ENCODE results near the gene SP7. TPM values are rescaled to one million over a fixed set of nuclear protein-coding genes. Genes with fewer than 3 reads are reported as not detected.
A peak's percentile ranks its signal among the peaks of the same experiment; 100 is the strongest.

The SP7 gene
- total RNA-seq, 1 experiment from 2014 or later = not detected

- BruUV-seq (replicated peaks) = TSS peak; percentile 100
- Histone ChIP-seq H3K27ac (ENCODE audit: low read length) (peak overlapping the region; percentile 99), H3K9me3 (ENCODE audit: control insufficient read depth, insufficient read depth, low read depth, low read length) (no peaks in the 10 kb centered on the region), H3K36me3 (ENCODE audit: control insufficient read depth, insufficient read depth, low read length) (no peaks in the 10 kb centered on the region), H3K27me3 (ENCODE audit: control insufficient read depth, insufficient read depth, low read length) (no peaks in the 10 kb centered on the region), H3K4me3 (ENCODE audit: low read depth in 2 of 2, low read length in 2 of 2) (peak overlapping the region; percentile 49 to 54), H3K4me1 (ENCODE audit: control insufficient read depth, insufficient read depth, low read length) (peaks cover 26% of the 10 kb centered on the region)
- ChIA-PET CTCF (interaction anchor here (0.6 to 1.4 kb wide), 5 partner anchors 26 to 332 kb away, joined by 3 to 5 read pairs (median 3); no protein-coding TSS in a partner anchor), POLR2A (interaction anchor here (0.6 to 1.7 kb wide), 2 partner anchors 43 to 113 kb away, joined by 6 to 11 read pairs; no protein-coding TSS in a partner anchor)
- intact Hi-C loops (cut with micrococcal nuclease; ENCODE audit: unreplicated experiment) = no loop called here
- DNase-seq (ENCODE audit: low read depth, low spot score) (no peak), ATAC-seq (no peak)
- in situ Hi-C loops (cut with HindIII; ENCODE audit: low pct_unique_long_range_greater_than_20kb, low sequenced_read_pairs) = no loop called here
- TF ChIP-seq POLR2AphosphoS5 (IDR thresholded peaks at IDR 0.05; ENCODE audit: low read depth, low read length) = no peak
- no peak for TF ChIP-seq REST (IDR thresholded peaks at IDR 0.05; ENCODE audit: insufficient read depth in 1 of 2, low read depth in 2 of 2, low read length in 1 of 2)
- TF ChIP-seq CTCF (IDR thresholded peaks at IDR 0.05) = no peak
- no peak for TF ChIP-seq TCF7L2 (IDR thresholded peaks at IDR 0.05; ENCODE audit: low read depth, low read length)
- 0 out of 2 replicates have a peak, but pooled peaks have one; percentile 17 for TF ChIP-seq SIN3A (IDR thresholded peaks at IDR 0.05; ENCODE audit: borderline replicate concordance, insufficient read depth, low read depth, low read length)
Observed at GRCh38 chr12:53378724-53379388, 42.7 kb upstream of the SP7 start.

- Histone ChIP-seq H3K9me3 (ENCODE audit: control insufficient read depth, insufficient read depth, low read depth, low read length) (no peaks in the 10 kb centered on the region), H3K27me3 (ENCODE audit: control insufficient read depth, insufficient read depth, low read length) (no peaks in the 10 kb centered on the region), H3K27ac (ENCODE audit: low read length) (peak overlapping the region; percentile 99), H3K4me3 (ENCODE audit: low read depth in 2 of 2, low read length in 2 of 2) (no peak overlapping the region), H3K36me3 (ENCODE audit: control insufficient read depth, insufficient read depth, low read length) (no peaks in the 10 kb centered on the region), H3K4me1 (ENCODE audit: control insufficient read depth, insufficient read depth, low read length) (peaks cover 31% of the 10 kb centered on the region)
- no peak for DNase-seq (ENCODE audit: low read depth, low spot score)
- POLR2A ChIA-PET = interaction anchor here (0.5 kb wide), 1 partner anchor 49 kb away, joined by 3 read pairs; no protein-coding TSS in a partner anchor
- no peak for ATAC-seq
- intact Hi-C loops (cut with micrococcal nuclease; ENCODE audit: unreplicated experiment) (no loop called here), in situ Hi-C loops (cut with HindIII; ENCODE audit: low pct_unique_long_range_greater_than_20kb, low sequenced_read_pairs) (no loop called here)
- TF ChIP-seq TCF7L2 (IDR thresholded peaks at IDR 0.05; ENCODE audit: low read depth, low read length) (no peak), POLR2AphosphoS5 (IDR thresholded peaks at IDR 0.05; ENCODE audit: low read depth, low read length) (no peak), REST (IDR thresholded peaks at IDR 0.05; ENCODE audit: insufficient read depth in 1 of 2, low read depth in 2 of 2, low read length in 1 of 2) (no peak)
- BruUV-seq (replicated peaks) = no TSS peak
- CTCF ChIA-PET = interaction anchor here (1.0 kb wide), 1 partner anchor 57 kb away, joined by 4 read pairs; the partner anchor contains the start of gene AAAS
Observed at GRCh38 chr12:53378222-53378621, 42.1 kb upstream of the SP7 start.

Data from Panc1 (cell line).